A549 (cell line): ENCODE results near the gene NAV2. TPM values are rescaled to one million over a fixed set of nuclear protein-coding genes. Genes with fewer than 3 reads are reported as not detected.

Source experiments
- ATAC-seq, 2 experiments: fragments of 200-7000 bp in 1 of 2; fragments of >200 bp in 1 of 2; cut with Nextera tagmentation in 1 of 2; cut with Tn5 transposase in 1 of 2; 3 replicates each; pipeline versions ENCODE4 v1.8.0 to v1.9.1; 2018 to 2020; ENCODE audit warnings: mild to moderate bottlenecking in 1 of 2, moderate library complexity in 1 of 2
- CTCF ChIA-PET: fragments of 300-600 bp; sonication (Branson Sonifier 250); formaldehyde crosslinking; extraction: SDS; loops from one replicate; lab custom pipeline; 2021; ENCODE audit warnings: antibody characterized with exemption, inconsistent platforms; lab: Yijun Ruan, JAX
- POLR2A ChIA-PET: fragments of 350-600 bp; formaldehyde crosslinking; extraction: SDS; loops from one replicate; lab custom pipeline; 2021; ENCODE audit warnings: antibody characterized with exemption, inconsistent platforms; lab: Yijun Ruan, JAX
- DNase-seq, 2 experiments: peaks; one replicate each; pipeline versions ENCODE4 v3.0.0 to v3.0.0-alpha.2; 2011 to 2016; ENCODE audit warnings: low read depth in 1 of 2, low spot score in 1 of 2
- FAIRE-seq: peaks from 2 replicates; lab custom pipeline; 2011; peaks lifted over from hg19 to GRCh38; lab: Jason Lieb, UNC
- H3K27ac ChIP-seq, 2 experiments: fragments of >200 bp; sonication (Bioruptor Twin); formaldehyde crosslinking; 3 replicates each; pipeline ENCODE4 v1.5.1; 2016 to 2017
- H3K4me1 ChIP-seq: fragments of >200 bp; sonication (Bioruptor Twin); formaldehyde crosslinking; 3 replicates; pipeline ENCODE4 v1.6.1; 2016
- H3K4me2 ChIP-seq: fragments of >200 bp; sonication (Bioruptor Twin); formaldehyde crosslinking; 3 replicates; pipeline ENCODE4 v1.6.1; 2016
- H3K4me3 ChIP-seq: fragments of >200 bp; sonication (Bioruptor Twin); formaldehyde crosslinking; 3 replicates; pipeline ENCODE4 v1.5.1; 2016
- H3K9me3 ChIP-seq: fragments of >200 bp; sonication (Bioruptor Twin); formaldehyde crosslinking; 3 replicates; pipeline ENCODE4 v1.6.1; 2016
- BHLHE40 ChIP-seq: IDR thresholded peaks from 2 replicates; pipeline ENCODE4 v1.6.1; 2012; ENCODE audit warnings: low read depth, low read length, inconsistent platforms
- CBX2 ChIP-seq: fragments of 200-600 bp; sonication (generic); IDR thresholded peaks from 2 replicates; pipeline ENCODE4 v1.6.1; 2016; ENCODE audit warnings: low read depth, mild to moderate bottlenecking, borderline replicate concordance
- CEBPB ChIP-seq, 2 experiments: fragments of >200 bp in 1 of 2; sonication (Bioruptor Twin) in 1 of 2; formaldehyde crosslinking in 1 of 2; IDR thresholded peaks; 2 replicates each; pipeline ENCODE4 v1.6.1; 2012 to 2016
- CHD2 ChIP-seq: fragments of 150-350 bp; IDR thresholded peaks from 2 replicates; pipeline ENCODE4 v1.6.1; 2014; ENCODE audit warnings: low read length; ENCODE audit not compliant: partially characterized antibody
- CHD4 ChIP-seq: fragments of 200-600 bp; sonication (generic); IDR thresholded peaks from 2 replicates; pipeline ENCODE4 v1.6.1; 2016; ENCODE audit warnings: antibody characterized with exemption, mild to moderate bottlenecking, borderline replicate concordance
- ESRRA ChIP-seq: fragments of 150-350 bp; IDR thresholded peaks from 2 replicates; pipeline ENCODE4 v1.6.1; 2014; ENCODE audit warnings: mild to moderate bottlenecking, low read length, borderline replicate concordance
- FOSB ChIP-seq: fragments of 250-450 bp; sonication (Bioruptor Pico); IDR thresholded peaks from 2 replicates; pipeline ENCODE4 v1.5.0; 2020; ENCODE audit warnings: mild to moderate bottlenecking, moderate library complexity
- HDAC2 ChIP-seq: fragments of 200-600 bp; sonication (generic); IDR thresholded peaks from 2 replicates; pipeline ENCODE4 v1.6.1; 2016
- HOXA7 ChIP-seq: fragments of 250-450 bp; sonication (Bioruptor Pico); IDR thresholded peaks from 2 replicates; pipeline ENCODE4 v1.5.0; 2020; ENCODE audit warnings: mild to moderate bottlenecking, moderate library complexity
- MAFK ChIP-seq: fragments of 450-650 bp; IDR thresholded peaks from 2 replicates; pipeline ENCODE4 v1.6.1; 2014; ENCODE audit not compliant: partially characterized antibody
- NPAS2 ChIP-seq: fragments of 250-450 bp; sonication (Bioruptor Pico); IDR thresholded peaks from 2 replicates; pipeline ENCODE4 v1.8.0; 2022; ENCODE audit warnings: mild to moderate bottlenecking, moderate library complexity, borderline replicate concordance
- NR3C1 ChIP-seq: fragments of >200 bp; sonication (Bioruptor Twin); formaldehyde crosslinking; IDR thresholded peaks from 3 replicates; pipeline ENCODE4 v1.6.1; 2017
- POLR2AphosphoS2 ChIP-seq: conservative IDR thresholded peaks from 2 replicates; pipeline ENCODE4 v1.6.1; 2012; ENCODE audit warnings: low read length, improper control_type of control experiment, inconsistent platforms
- RFX5 ChIP-seq: fragments of 450-650 bp; IDR thresholded peaks from 2 replicates; pipeline ENCODE4 v1.7.1; 2014; ENCODE audit warnings: antibody characterized with exemption, mild to moderate bottlenecking, moderate library complexity
- RNF2 ChIP-seq: fragments of 200-600 bp; sonication (generic); IDR thresholded peaks from 2 replicates; pipeline ENCODE4 v1.6.1; 2016; ENCODE audit warnings: low read depth, mild to moderate bottlenecking, antibody characterized with exemption, moderate library complexity, borderline replicate concordance
- SREBF2 ChIP-seq: fragments of 450-650 bp; IDR thresholded peaks from 2 replicates; pipeline ENCODE4 v1.6.1; 2014; ENCODE audit warnings: mild to moderate bottlenecking, moderate library complexity
- TFCP2L1 ChIP-seq: fragments of 250-450 bp; sonication (Bioruptor Pico); IDR thresholded peaks from 2 replicates; pipeline ENCODE4 v1.5.0; 2021; ENCODE audit warnings: mild to moderate bottlenecking
- TP53 ChIP-seq: fragments of 250-450 bp; sonication (Bioruptor Pico); IDR thresholded peaks from 2 replicates; pipeline ENCODE4 v1.5.0; 2021; ENCODE audit warnings: mild to moderate bottlenecking, moderate library complexity
- ZC3H11A ChIP-seq: fragments of 450-650 bp; IDR thresholded peaks from 2 replicates; pipeline ENCODE4 v1.6.1; 2014; ENCODE audit warnings: antibody characterized with exemption, mild to moderate bottlenecking
- ZFP36 ChIP-seq: fragments of 450-650 bp; IDR thresholded peaks from 2 replicates; pipeline ENCODE4 v1.6.1; 2014; ENCODE audit warnings: borderline replicate concordance; ENCODE audit not compliant: partially characterized antibody
- ZSCAN20 ChIP-seq: fragments of 250-450 bp; sonication (Bioruptor Pico); IDR thresholded peaks from 2 replicates; pipeline ENCODE4 v1.8.0; 2022; ENCODE audit warnings: mild to moderate bottlenecking, moderate library complexity
- WGBS: methylation state at CpG from one replicate; pipeline ENCODE4 v1.1.6; 2017; ENCODE audit errors: missing lambda C conversion rate; 5-methylcytosine and 5-hydroxymethylcytosine counted together
- polyA plus RNA-seq, 4 experiments: library from polyadenylated mRNA; depleted of rRNA in 3 of 4; stranded (reverse); fragments of >200 nt; fragmentation: RNase III in 1 of 4; extraction: RNeasy Plus Mini Kit Qiagen cat#74134 plus additional on column Dnase treatment in 1 of 4; gene quantifications; 2 replicates in 3 of 4; 3 replicates in 1 of 4; pipeline ENCODE4 v1.2.3, GENCODE V29; 2011 to 2017
- TF ChIP-seq, protein P1 (sequence below): IDR thresholded peaks from 2 replicates; pipeline ENCODE4 v1.6.1; 2012
- TF ChIP-seq, protein P2 (sequence below): fragments of 250-450 bp; sonication (Bioruptor Pico); IDR thresholded peaks from 2 replicates; pipeline ENCODE4 v1.5.0; 2021; ENCODE audit warnings: mild to moderate bottlenecking, moderate library complexity, borderline replicate concordance
- TF ChIP-seq, protein P3 (sequence below): fragments of 250-450 bp; sonication (Bioruptor Pico); IDR thresholded peaks from 2 replicates; pipeline ENCODE4 v1.5.0; 2020; ENCODE audit warnings: low read depth, mild to moderate bottlenecking, moderate library complexity

The NAV2 gene
- polyA plus RNA-seq, 2 of the 4 experiments (the other 2 are of a cell fraction): 4.9 to 19.8 TPM

DNA sequence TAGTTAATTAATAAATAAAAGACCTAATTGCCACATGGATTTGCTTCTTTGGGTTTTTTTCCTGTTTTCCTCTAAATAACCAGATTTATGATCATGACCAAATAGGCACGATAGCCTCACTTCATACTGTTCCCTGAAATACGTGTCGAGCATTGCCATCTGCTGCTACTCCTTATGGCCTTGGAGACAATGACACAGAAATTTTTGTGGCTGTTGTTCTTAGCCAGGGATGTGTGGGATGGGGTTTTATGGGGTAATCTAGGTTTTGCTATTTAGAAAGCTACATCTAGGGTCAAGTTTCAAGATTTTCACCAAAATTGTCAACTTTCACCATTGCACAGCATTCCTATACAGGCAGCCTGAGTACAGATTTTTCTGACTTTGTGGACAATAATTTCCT is 302.5 kb downstream of the NAV2 start:
- ChIA-PET POLR2A (no interaction called here), CTCF (interaction anchor here (1.1 to 3.4 kb wide), 4 partner anchors 9 to 95 kb away, joined by 3 to 13 read pairs (median 7); no protein-coding TSS in a partner anchor)
- no peak for FAIRE-seq
- WGBS: 89% methylated on average over 3 of the region's 3 CpGs
- no peak for DNase-seq
- no peaks in the 10 kb centered on the region for H3K9me3 ChIP-seq
- no peak overlapping the region for H3K4me2 ChIP-seq
- H3K4me1 ChIP-seq: peaks cover 66% of the 10 kb centered on the region
- TF ChIP-seq BHLHE40: no peak
- no peak for TF ChIP-seq CHD4
- no peak for TF ChIP-seq CHD2
- TF ChIP-seq RFX5: no peak
- TF ChIP-seq, protein P1, sequence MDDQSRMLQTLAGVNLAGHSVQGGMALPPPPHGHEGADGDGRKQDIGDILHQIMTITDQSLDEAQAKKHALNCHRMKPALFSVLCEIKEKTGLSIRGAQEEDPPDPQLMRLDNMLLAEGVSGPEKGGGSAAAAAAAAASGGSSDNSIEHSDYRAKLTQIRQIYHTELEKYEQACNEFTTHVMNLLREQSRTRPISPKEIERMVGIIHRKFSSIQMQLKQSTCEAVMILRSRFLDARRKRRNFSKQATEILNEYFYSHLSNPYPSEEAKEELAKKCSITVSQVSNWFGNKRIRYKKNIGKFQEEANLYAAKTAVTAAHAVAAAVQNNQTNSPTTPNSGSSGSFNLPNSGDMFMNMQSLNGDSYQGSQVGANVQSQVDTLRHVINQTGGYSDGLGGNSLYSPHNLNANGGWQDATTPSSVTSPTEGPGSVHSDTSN: no peak
- TF ChIP-seq TFCP2L1: no peak
- no peak for TF ChIP-seq CBX2
- TF ChIP-seq RNF2: no peak
- TF ChIP-seq, protein P2, sequence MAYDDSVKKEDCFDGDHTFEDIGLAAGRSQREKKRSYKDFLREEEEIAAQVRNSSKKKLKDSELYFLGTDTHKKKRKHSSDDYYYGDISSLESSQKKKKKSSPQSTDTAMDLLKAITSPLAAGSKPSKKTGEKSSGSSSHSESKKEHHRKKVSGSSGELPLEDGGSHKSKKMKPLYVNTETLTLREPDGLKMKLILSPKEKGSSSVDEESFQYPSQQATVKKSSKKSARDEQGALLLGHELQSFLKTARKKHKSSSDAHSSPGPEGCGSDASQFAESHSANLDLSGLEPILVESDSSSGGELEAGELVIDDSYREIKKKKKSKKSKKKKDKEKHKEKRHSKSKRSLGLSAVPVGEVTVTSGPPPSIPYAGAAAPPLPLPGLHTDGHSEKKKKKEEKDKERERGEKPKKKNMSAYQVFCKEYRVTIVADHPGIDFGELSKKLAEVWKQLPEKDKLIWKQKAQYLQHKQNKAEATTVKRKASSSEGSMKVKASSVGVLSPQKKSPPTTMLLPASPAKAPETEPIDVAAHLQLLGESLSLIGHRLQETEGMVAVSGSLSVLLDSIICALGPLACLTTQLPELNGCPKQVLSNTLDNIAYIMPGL: no peak
- no peak for TF ChIP-seq FOSB (CRISPR knock-in tag)
- TF ChIP-seq ZSCAN20 (CRISPR knock-in tag): no peak
- no peak overlapping the region for H3K4me3 ChIP-seq
- ATAC-seq: no peak
- H3K27ac ChIP-seq: peak overlapping the region; percentile 67 to 82; a peak in 5 of 6 replicates

DNA sequence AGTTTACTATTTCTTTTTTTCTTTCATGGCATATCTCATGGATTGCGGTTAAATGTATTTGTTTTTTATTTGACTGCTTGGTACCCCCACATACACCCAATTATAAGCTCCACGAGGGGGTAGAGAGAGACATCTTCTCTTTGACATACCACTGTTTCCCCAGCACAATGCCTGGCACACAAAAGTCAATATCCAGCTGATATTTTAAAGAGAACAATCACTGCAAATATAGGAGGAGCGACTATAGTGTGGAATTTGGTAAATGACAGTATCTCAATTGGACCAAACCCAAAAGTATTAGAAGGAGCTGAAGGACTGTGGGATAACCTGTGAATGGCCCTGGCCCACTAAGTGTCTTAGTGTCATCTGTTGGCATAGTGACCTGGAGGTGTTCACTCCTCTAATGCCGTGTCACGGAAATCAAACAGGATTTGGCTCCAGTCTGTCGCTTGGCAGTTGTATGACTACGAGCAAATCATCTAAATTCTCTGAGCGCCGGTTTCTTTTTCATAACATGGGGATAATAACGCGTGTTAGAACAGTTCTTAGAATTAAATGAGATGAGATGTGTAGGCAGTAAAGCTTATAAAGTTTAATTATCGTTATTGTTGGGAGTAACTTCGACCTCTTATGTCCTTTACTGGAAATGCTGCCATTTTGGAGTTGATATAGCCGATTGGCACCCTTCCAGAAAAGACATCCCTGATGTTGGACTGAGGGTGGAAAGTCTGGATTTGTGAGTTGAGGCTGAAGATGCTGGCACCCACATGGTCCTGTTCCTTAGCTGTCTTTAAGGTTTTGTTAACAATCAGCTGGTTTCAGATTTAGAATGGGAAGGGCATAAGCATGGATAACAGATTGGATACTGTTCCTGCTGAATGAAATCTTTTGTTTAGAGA is 303.1 kb downstream of the NAV2 start:
- TF ChIP-seq, protein P3, sequence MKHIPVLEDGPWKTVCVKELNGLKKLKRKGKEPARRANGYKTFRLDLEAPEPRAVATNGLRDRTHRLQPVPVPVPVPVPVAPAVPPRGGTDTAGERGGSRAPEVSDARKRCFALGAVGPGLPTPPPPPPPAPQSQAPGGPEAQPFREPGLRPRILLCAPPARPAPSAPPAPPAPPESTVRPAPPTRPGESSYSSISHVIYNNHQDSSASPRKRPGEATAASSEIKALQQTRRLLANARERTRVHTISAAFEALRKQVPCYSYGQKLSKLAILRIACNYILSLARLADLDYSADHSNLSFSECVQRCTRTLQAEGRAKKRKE: no peak
- TF ChIP-seq HOXA7 (CRISPR knock-in tag) (no peak), RFX5 (peak; percentile 90; the same call in 1 of the 2 replicates), ZFP36 (no peak), CBX2 (no peak)
- Histone ChIP-seq H3K4me2 (peak overlapping the region; percentile 39), H3K27ac (peak overlapping the region; percentile 67 to 82), H3K4me1 (peaks cover 66% of the 10 kb centered on the region), H3K4me3 (no peak overlapping the region), H3K9me3 (no peaks in the 10 kb centered on the region)
- DNase-seq: peak in 1 of 2 experiments; percentile 44
- 65% methylated on average over 14 of the region's 14 CpGs for WGBS
- ChIA-PET POLR2A (no interaction called here), CTCF (interaction anchor here (0.7 to 3.4 kb wide), 8 partner anchors 8 to 96 kb away, joined by 3 to 13 read pairs (median 4); no protein-coding TSS in a partner anchor)
- FAIRE-seq: no peak
- peak in 1 of 2 experiments; percentile 34; a peak in 2 of 6 replicates for ATAC-seq

DNA sequence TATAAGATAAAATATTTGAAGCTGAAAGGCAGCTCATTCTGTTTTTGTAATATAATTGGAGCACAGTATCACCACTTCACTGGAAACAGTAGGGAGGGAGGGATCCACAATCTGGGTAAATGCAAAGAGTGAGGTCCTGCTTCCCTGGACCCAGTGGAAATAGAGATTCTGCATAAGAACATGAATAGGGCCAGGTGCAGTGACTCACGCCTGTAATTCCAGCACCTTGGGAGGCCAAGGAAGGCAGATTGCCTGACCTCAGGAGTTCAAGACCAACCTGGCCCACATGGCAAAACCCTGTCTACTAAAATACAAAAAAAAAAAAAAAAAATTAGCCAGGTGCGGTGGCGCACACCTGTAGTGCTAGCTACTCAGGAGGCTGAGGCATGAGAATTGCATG is 303.9 kb downstream of the NAV2 start:
- Histone ChIP-seq H3K4me1 (peaks cover 66% of the 10 kb centered on the region), H3K4me2 (no peak overlapping the region), H3K27ac (peak overlapping the region; percentile 67 to 82), H3K9me3 (no peaks in the 10 kb centered on the region), H3K4me3 (no peak overlapping the region)
- ATAC-seq: no peak
- CTCF ChIA-PET: interaction anchor here (0.6 to 1.3 kb wide), 4 partner anchors 14 to 102 kb away, joined by 3 to 4 read pairs (median 3); no protein-coding TSS in a partner anchor
- WGBS: 64% methylated on average over 3 of the region's 3 CpGs
- FAIRE-seq: no peak
- DNase-seq: no peak
- POLR2A ChIA-PET: no interaction called here
- TF ChIP-seq ZC3H11A (no peak), CEBPB (IDR thresholded peaks at IDR 0.05) (no peak), TP53 (CRISPR knock-in tag) (no peak), HOXA7 (CRISPR knock-in tag) (no peak), ESRRA (no peak), MAFK (no peak), CHD4 (no peak), POLR2AphosphoS2 (no peak), NPAS2 (CRISPR knock-in tag) (no peak), ZSCAN20 (CRISPR knock-in tag) (no peak), SREBF2 (no peak), HDAC2 (no peak), NR3C1 (no peak)
- TF ChIP-seq, protein P2: no peak
- TF ChIP-seq, protein P1: no peak
